ENCODE results near the gene HECW1.

DNA sequence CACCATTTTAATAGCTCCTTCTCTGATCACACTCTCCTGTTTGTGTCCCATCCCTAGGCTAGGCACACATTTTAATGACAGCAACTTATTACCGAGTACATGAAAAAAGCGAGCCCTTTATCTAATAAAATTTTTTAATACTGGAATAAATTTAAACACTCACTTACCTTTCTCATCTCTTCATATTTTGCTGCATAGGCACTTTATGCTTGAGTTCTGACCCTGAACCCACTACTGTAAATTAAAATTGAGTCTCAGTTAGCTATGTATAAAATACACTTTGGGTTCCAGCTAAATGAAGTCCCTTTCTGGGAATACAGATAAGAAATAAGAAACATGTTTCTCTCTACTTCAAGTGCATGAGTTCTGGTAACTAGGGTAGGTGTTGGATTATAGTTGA is 104.6 kb downstream of the HECW1 start:
- TF ChIP-seq FOXM1 (IDR thresholded peaks at IDR 0.05; ENCODE audit: borderline replicate concordance): no peak
- TF ChIP-seq FOXA1 (IDR thresholded peaks at IDR 0.05): no peak
- TF ChIP-seq SP1 (IDR thresholded peaks at IDR 0.05): no peak
- TF ChIP-seq ZNF384 (IDR thresholded peaks at IDR 0.05): no peak
- no peak for TF ChIP-seq ELF4 (IDR thresholded peaks at IDR 0.05)
- TF ChIP-seq ARNT (IDR thresholded peaks at IDR 0.05): no peak
- TF ChIP-seq BHLHE40 (IDR thresholded peaks at IDR 0.05; ENCODE audit: borderline replicate concordance): no peak
- TF ChIP-seq NFRKB (IDR thresholded peaks at IDR 0.05): no peak
- no peak for TF ChIP-seq TARDBP (IDR thresholded peaks at IDR 0.05)
- no peak for TF ChIP-seq SUZ12 (IDR thresholded peaks at IDR 0.05)
- no peak for TF ChIP-seq L3MBTL2 (conservative IDR thresholded peaks at IDR 0.05)

All from HEK293T (cell line).